A549 (cell line): ENCODE measurements around the gene SHC4. TPM values are rescaled to one million over a fixed set of nuclear protein-coding genes. Genes with fewer than 3 reads are reported as not detected.

Experiments
- ATAC-seq, 2 experiments: fragments of 200-7000 bp in 1 of 2; fragments of >200 bp in 1 of 2; cut with Nextera tagmentation in 1 of 2; cut with Tn5 transposase in 1 of 2; 3 replicates each; pipeline versions ENCODE4 v1.8.0 to v1.9.1; 2018 to 2020; ENCODE audit warnings: mild to moderate bottlenecking in 1 of 2, moderate library complexity in 1 of 2
- CTCF ChIA-PET: fragments of 300-600 bp; sonication (Branson Sonifier 250); formaldehyde crosslinking; extraction: SDS; loops from one replicate; lab custom pipeline; 2021; ENCODE audit warnings: antibody characterized with exemption, inconsistent platforms; lab: Yijun Ruan, JAX
- POLR2A ChIA-PET: fragments of 350-600 bp; formaldehyde crosslinking; extraction: SDS; loops from one replicate; lab custom pipeline; 2021; ENCODE audit warnings: antibody characterized with exemption, inconsistent platforms; lab: Yijun Ruan, JAX
- DNase-seq, 2 experiments: peaks; one replicate each; pipeline versions ENCODE4 v3.0.0 to v3.0.0-alpha.2; 2011 to 2016; ENCODE audit warnings: low read depth in 1 of 2, low spot score in 1 of 2
- FAIRE-seq: peaks from 2 replicates; lab custom pipeline; 2011; peaks lifted over from hg19 to GRCh38; lab: Jason Lieb, UNC
- H3K27ac ChIP-seq, 2 experiments: fragments of >200 bp; sonication (Bioruptor Twin); formaldehyde crosslinking; 3 replicates each; pipeline ENCODE4 v1.5.1; 2016 to 2017
- H3K4me1 ChIP-seq: fragments of >200 bp; sonication (Bioruptor Twin); formaldehyde crosslinking; 3 replicates; pipeline ENCODE4 v1.6.1; 2016
- H3K4me2 ChIP-seq: fragments of >200 bp; sonication (Bioruptor Twin); formaldehyde crosslinking; 3 replicates; pipeline ENCODE4 v1.6.1; 2016
- H3K4me3 ChIP-seq: fragments of >200 bp; sonication (Bioruptor Twin); formaldehyde crosslinking; 3 replicates; pipeline ENCODE4 v1.5.1; 2016
- H3K9me3 ChIP-seq: fragments of >200 bp; sonication (Bioruptor Twin); formaldehyde crosslinking; 3 replicates; pipeline ENCODE4 v1.6.1; 2016
- ATOH8 ChIP-seq: fragments of 250-450 bp; sonication (Bioruptor Pico); IDR thresholded peaks from 2 replicates; pipeline ENCODE4 v1.5.0; 2020; ENCODE audit warnings: low read depth, mild to moderate bottlenecking, moderate library complexity
- BHLHE40 ChIP-seq: IDR thresholded peaks from 2 replicates; pipeline ENCODE4 v1.6.1; 2012; ENCODE audit warnings: low read depth, low read length, inconsistent platforms
- CBX2 ChIP-seq: fragments of 200-600 bp; sonication (generic); IDR thresholded peaks from 2 replicates; pipeline ENCODE4 v1.6.1; 2016; ENCODE audit warnings: low read depth, mild to moderate bottlenecking, borderline replicate concordance
- CEBPB ChIP-seq, 2 experiments: fragments of >200 bp in 1 of 2; sonication (Bioruptor Twin) in 1 of 2; formaldehyde crosslinking in 1 of 2; IDR thresholded peaks; 2 replicates each; pipeline ENCODE4 v1.6.1; 2012 to 2016
- CHD2 ChIP-seq: fragments of 150-350 bp; IDR thresholded peaks from 2 replicates; pipeline ENCODE4 v1.6.1; 2014; ENCODE audit warnings: low read length; ENCODE audit not compliant: partially characterized antibody
- CHD4 ChIP-seq: fragments of 200-600 bp; sonication (generic); IDR thresholded peaks from 2 replicates; pipeline ENCODE4 v1.6.1; 2016; ENCODE audit warnings: antibody characterized with exemption, mild to moderate bottlenecking, borderline replicate concordance
- CTCF ChIP-seq: fragments of >200 bp; sonication (Bioruptor Twin); formaldehyde crosslinking; IDR thresholded peaks from 3 replicates; pipeline ENCODE4 v1.5.1; 2016
- EHF ChIP-seq: fragments of 250-450 bp; sonication (Bioruptor Pico); IDR thresholded peaks from 2 replicates; pipeline ENCODE4 v1.5.0; 2020; ENCODE audit warnings: mild to moderate bottlenecking
- ESRRA ChIP-seq: fragments of 150-350 bp; IDR thresholded peaks from 2 replicates; pipeline ENCODE4 v1.6.1; 2014; ENCODE audit warnings: mild to moderate bottlenecking, low read length, borderline replicate concordance
- FOXS1 ChIP-seq: fragments of 250-450 bp; sonication (Bioruptor Pico); IDR thresholded peaks from 2 replicates; pipeline ENCODE4 v1.5.0; 2020; ENCODE audit warnings: mild to moderate bottlenecking, moderate library complexity
- HDAC2 ChIP-seq: fragments of 200-600 bp; sonication (generic); IDR thresholded peaks from 2 replicates; pipeline ENCODE4 v1.6.1; 2016
- HES2 ChIP-seq: fragments of >200 bp; sonication (Bioruptor Twin); formaldehyde crosslinking; IDR thresholded peaks from 2 replicates; pipeline ENCODE4 v1.6.1; 2016
- HOXB13 ChIP-seq: fragments of 250-450 bp; sonication (Bioruptor Pico); IDR thresholded peaks from 2 replicates; pipeline ENCODE4 v1.5.0; 2020; ENCODE audit warnings: low read depth, mild to moderate bottlenecking, moderate library complexity
- HOXB5 ChIP-seq: fragments of 250-450 bp; sonication (Bioruptor Pico); IDR thresholded peaks from 2 replicates; pipeline ENCODE4 v1.5.0; 2020; ENCODE audit warnings: mild to moderate bottlenecking, moderate library complexity
- JUNB ChIP-seq: fragments of >200 bp; sonication (Bioruptor Twin); formaldehyde crosslinking; IDR thresholded peaks from 2 replicates; pipeline ENCODE4 v1.6.1; 2016
- KDM1A ChIP-seq: fragments of 200-600 bp; sonication (generic); IDR thresholded peaks from 2 replicates; pipeline ENCODE4 v1.6.1; 2016; ENCODE audit warnings: low read depth, mild to moderate bottlenecking
- KDM5A ChIP-seq: fragments of 200-600 bp; sonication (generic); IDR thresholded peaks from 2 replicates; pipeline ENCODE4 v1.6.1; 2016; ENCODE audit warnings: antibody characterized with exemption, mild to moderate bottlenecking
- MAZ ChIP-seq: fragments of 150-350 bp; IDR thresholded peaks from 2 replicates; pipeline ENCODE4 v1.6.1; 2014; ENCODE audit warnings: antibody characterized with exemption, low read depth, low read length, borderline replicate concordance
- MYC ChIP-seq: IDR thresholded peaks from 2 replicates; pipeline ENCODE4 v1.6.1; 2012; ENCODE audit warnings: mild to moderate bottlenecking, inconsistent platforms, low read length, improper control_type of control experiment, borderline replicate concordance
- PBX3 ChIP-seq: IDR thresholded peaks from 2 replicates; pipeline ENCODE4 v1.6.1; 2012
- POLR2A ChIP-seq: IDR thresholded peaks from 2 replicates; pipeline ENCODE4 v1.6.1; 2012; ENCODE audit warnings: mild to moderate bottlenecking, low read length
- RAD21 ChIP-seq, 2 experiments: fragments of >200 bp in 1 of 2; sonication (Bioruptor Twin) in 1 of 2; formaldehyde crosslinking in 1 of 2; IDR thresholded peaks in 1 of 2; conservative IDR thresholded peaks in 1 of 2; 2 replicates in 1 of 2; 3 replicates in 1 of 2; pipeline ENCODE4 v1.6.1; 2012 to 2018; ENCODE audit warnings: inconsistent platforms in 1 of 2
- RNF2 ChIP-seq: fragments of 200-600 bp; sonication (generic); IDR thresholded peaks from 2 replicates; pipeline ENCODE4 v1.6.1; 2016; ENCODE audit warnings: low read depth, mild to moderate bottlenecking, antibody characterized with exemption, moderate library complexity, borderline replicate concordance
- SMC3 ChIP-seq: fragments of >200 bp; sonication (Bioruptor Twin); formaldehyde crosslinking; IDR thresholded peaks from 3 replicates; pipeline ENCODE4 v1.6.1; 2018; ENCODE audit warnings: inconsistent platforms
- SREBF2 ChIP-seq: fragments of 450-650 bp; IDR thresholded peaks from 2 replicates; pipeline ENCODE4 v1.6.1; 2014; ENCODE audit warnings: mild to moderate bottlenecking, moderate library complexity
- ZC3H11A ChIP-seq: fragments of 450-650 bp; IDR thresholded peaks from 2 replicates; pipeline ENCODE4 v1.6.1; 2014; ENCODE audit warnings: antibody characterized with exemption, mild to moderate bottlenecking
- ZFP36 ChIP-seq: fragments of 450-650 bp; IDR thresholded peaks from 2 replicates; pipeline ENCODE4 v1.6.1; 2014; ENCODE audit warnings: borderline replicate concordance; ENCODE audit not compliant: partially characterized antibody
- ZSCAN20 ChIP-seq: fragments of 250-450 bp; sonication (Bioruptor Pico); IDR thresholded peaks from 2 replicates; pipeline ENCODE4 v1.8.0; 2022; ENCODE audit warnings: mild to moderate bottlenecking, moderate library complexity
- WGBS: methylation state at CpG from one replicate; pipeline ENCODE4 v1.1.6; 2017; ENCODE audit errors: missing lambda C conversion rate; 5-methylcytosine and 5-hydroxymethylcytosine counted together
- polyA plus RNA-seq, 4 experiments: library from polyadenylated mRNA; depleted of rRNA in 3 of 4; stranded (reverse); fragments of >200 nt; fragmentation: RNase III in 1 of 4; extraction: RNeasy Plus Mini Kit Qiagen cat#74134 plus additional on column Dnase treatment in 1 of 4; gene quantifications; 2 replicates in 3 of 4; 3 replicates in 1 of 4; pipeline ENCODE4 v1.2.3, GENCODE V29; 2011 to 2017
- TF ChIP-seq, protein P1 (sequence below): IDR thresholded peaks from 2 replicates; pipeline ENCODE4 v1.6.1; 2012
- TF ChIP-seq, protein P2 (sequence below): fragments of 250-450 bp; sonication (Bioruptor Pico); IDR thresholded peaks from 2 replicates; pipeline ENCODE4 v1.5.0; 2021; ENCODE audit warnings: mild to moderate bottlenecking, moderate library complexity, borderline replicate concordance

SHC4 gene
- polyA plus RNA-seq, 2 of the 4 experiments (the other 2 are of a cell fraction), result 0.08 to 0.16 TPM

GRCh38 chr15:48806151-48806550 is 157.6 kb downstream of the SHC4 start:
- TF ChIP-seq POLR2A (no peak), MYC (no peak), HOXB5 (CRISPR knock-in tag) (no peak), CHD2 (no peak), CTCF (no peak), SMC3 (no peak), CEBPB (IDR thresholded peaks at IDR 0.05) (no peak), PBX3 (no peak), KDM1A (no peak), JUNB (no peak), MAZ (no peak), SREBF2 (no peak), FOXS1 (CRISPR knock-in tag) (no peak), BHLHE40 (no peak), ZSCAN20 (CRISPR knock-in tag) (no peak)
- TF ChIP-seq, protein P1, sequence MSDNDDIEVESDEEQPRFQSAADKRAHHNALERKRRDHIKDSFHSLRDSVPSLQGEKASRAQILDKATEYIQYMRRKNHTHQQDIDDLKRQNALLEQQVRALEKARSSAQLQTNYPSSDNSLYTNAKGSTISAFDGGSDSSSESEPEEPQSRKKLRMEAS, result no peak
- TF ChIP-seq, protein P2, sequence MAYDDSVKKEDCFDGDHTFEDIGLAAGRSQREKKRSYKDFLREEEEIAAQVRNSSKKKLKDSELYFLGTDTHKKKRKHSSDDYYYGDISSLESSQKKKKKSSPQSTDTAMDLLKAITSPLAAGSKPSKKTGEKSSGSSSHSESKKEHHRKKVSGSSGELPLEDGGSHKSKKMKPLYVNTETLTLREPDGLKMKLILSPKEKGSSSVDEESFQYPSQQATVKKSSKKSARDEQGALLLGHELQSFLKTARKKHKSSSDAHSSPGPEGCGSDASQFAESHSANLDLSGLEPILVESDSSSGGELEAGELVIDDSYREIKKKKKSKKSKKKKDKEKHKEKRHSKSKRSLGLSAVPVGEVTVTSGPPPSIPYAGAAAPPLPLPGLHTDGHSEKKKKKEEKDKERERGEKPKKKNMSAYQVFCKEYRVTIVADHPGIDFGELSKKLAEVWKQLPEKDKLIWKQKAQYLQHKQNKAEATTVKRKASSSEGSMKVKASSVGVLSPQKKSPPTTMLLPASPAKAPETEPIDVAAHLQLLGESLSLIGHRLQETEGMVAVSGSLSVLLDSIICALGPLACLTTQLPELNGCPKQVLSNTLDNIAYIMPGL (CRISPR knock-in tag), result no peak
- POLR2A ChIA-PET, result no interaction called here
- FAIRE-seq, result no peak

DNA sequence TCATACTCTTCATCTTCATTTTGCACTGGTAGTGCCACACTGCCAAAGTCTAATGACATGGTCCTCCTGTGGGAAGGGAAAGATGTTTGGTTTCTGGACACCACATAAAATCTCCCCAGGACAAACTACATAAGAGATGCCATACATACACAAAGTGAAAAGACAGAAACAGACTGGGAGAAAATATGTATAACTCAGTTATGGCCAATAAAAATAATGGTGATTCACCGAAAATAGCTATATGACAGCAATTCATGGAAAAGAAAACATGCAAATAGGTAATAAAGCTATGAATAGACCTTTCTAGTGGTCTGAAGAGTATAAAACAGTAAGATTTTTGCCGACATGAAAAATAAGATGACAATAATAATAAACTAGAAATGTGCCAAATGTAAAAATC is 158.1 kb downstream of the SHC4 start:
- DNase-seq (no peak), ATAC-seq (no peak), FAIRE-seq (no peak)
- Histone ChIP-seq H3K4me1 (peaks cover 15% of the 10 kb centered on the region; the same call in 2 of the 3 replicates), H3K27ac (no peak overlapping the region), H3K9me3 (no peaks in the 10 kb centered on the region), H3K4me2 (no peak overlapping the region), H3K4me3 (no peak overlapping the region)
- ChIA-PET POLR2A (no interaction called here), CTCF (interaction anchor here (0.6 kb wide), 1 partner anchor 245 kb away, joined by 3 read pairs; no protein-coding TSS in a partner anchor)
- 95% methylated on average over 1 of the region's 2 CpGs for WGBS
- TF ChIP-seq EHF (no peak), HES2 (no peak), HOXB13 (no peak), CHD4 (no peak), MAZ (no peak), MYC (no peak), RNF2 (no peak), CBX2 (no peak), RAD21 (conservative IDR thresholded peaks at IDR 0.05 in 1 of 2, IDR thresholded peaks at IDR 0.05 in 1 of 2) (no peak), KDM5A (no peak), ATOH8 (CRISPR knock-in tag) (no peak), BHLHE40 (no peak), ZC3H11A (no peak), ZSCAN20 (CRISPR knock-in tag) (no peak), ESRRA (no peak), HOXB5 (CRISPR knock-in tag) (no peak), HDAC2 (no peak), ZFP36 (no peak)

More at GRCh38 chr15:48806151-48806550, 157.6 kb downstream of the SHC4 start:
- Histone ChIP-seq H3K27ac (no peak overlapping the region), H3K4me2 (no peak overlapping the region), H3K4me1 (peaks cover 15% of the 10 kb centered on the region; the same call in 2 of the 3 replicates), H3K9me3 (no peaks in the 10 kb centered on the region), H3K4me3 (no peak overlapping the region)
- CTCF ChIA-PET, result interaction anchor here (0.6 kb wide), 1 partner anchor 245 kb away, joined by 3 read pairs; no protein-coding TSS in a partner anchor
- no peak for DNase-seq
- 78% methylated on average over 2 of the region's 2 CpGs for WGBS
- no peak for ATAC-seq
